Heart right ventricle (tissue), 16 donors: ENCODE results near the gene EHD1. TPM values are rescaled to one million over a fixed set of nuclear protein-coding genes. Genes with fewer than 3 reads are reported as not detected.
A peak's percentile ranks its signal among the peaks of the same experiment; 100 is the strongest.

Experiments used
- ATAC-seq, 8 donors: fragments of 200-7000 bp; cut with Tn5 transposase; one replicate each; pipeline ENCODE4 v1.9.1; 2020; ENCODE audit warnings: mild to moderate bottlenecking in 8 of 8, moderate library complexity in 8 of 8, moderate number of reproducible peaks in 1 of 8
- DNase-seq, 2 donors: peaks; one replicate each; pipeline ENCODE4 v3.0.0-alpha.2; 2020
- H3K27ac ChIP-seq, 10 donors: fragments of 200-600 bp; sonication (generic) in 2 of 10; one replicate each; pipeline versions ENCODE4 v1.5.0 to v1.8.0; 2020 to 2022; ENCODE audit warnings: mild to moderate bottlenecking in 3 of 10
- H3K27me3 ChIP-seq, 7 donors: fragments of 200-600 bp; one replicate each; pipeline ENCODE4 v1.8.0; 2021 to 2022; ENCODE audit warnings: mild to moderate bottlenecking in 2 of 7
- H3K36me3 ChIP-seq, 9 donors: fragments of 200-600 bp; sonication (generic) in 1 of 9; one replicate each; pipeline versions ENCODE4 v1.5.0 to v1.8.0; 2020 to 2022; ENCODE audit warnings: mild to moderate bottlenecking in 2 of 9
- H3K4me1 ChIP-seq, 9 donors: fragments of 200-600 bp; sonication (generic) in 1 of 9; one replicate each; pipeline versions ENCODE4 v1.5.0 to v1.8.0; 2020 to 2022; ENCODE audit warnings: mild to moderate bottlenecking in 4 of 9
- H3K4me3 ChIP-seq, 10 donors: fragments of 200-600 bp; sonication (generic) in 2 of 10; one replicate each; pipeline versions ENCODE4 v1.5.0 to v1.8.0; 2020 to 2022; ENCODE audit warnings: mild to moderate bottlenecking in 7 of 10, moderate library complexity in 2 of 10
- H3K9me3 ChIP-seq, 11 donors: fragments of 200-600 bp in 10 of 11; sonication (generic) in 2 of 11; one replicate each; pipeline versions ENCODE4 v1.5.0 to v1.8.0; 2013 to 2022; ENCODE audit warnings: mild to moderate bottlenecking in 2 of 11, control low read depth in 1 of 11, moderate library complexity in 1 of 11
- CTCF ChIP-seq, 9 donors: fragments of 200-600 bp; sonication (generic) in 2 of 9; IDR thresholded peaks; one replicate each; pipeline versions ENCODE4 v1.5.0 to v1.8.0; 2021 to 2022; ENCODE audit warnings: antibody characterized with exemption in 9 of 9, mild to moderate bottlenecking in 5 of 9, moderate library complexity in 1 of 9
- WGBS, 2 donors: extraction: QIAGEN DNeasy Blood & Tissue Kit; methylation state at CpG; one replicate each; pipeline ENCODE4 v1.1.7; 2013; ENCODE audit warnings: inconsistent platforms in 1 of 2; 5-methylcytosine and 5-hydroxymethylcytosine counted together
- intact Hi-C, 10 donors: fragments of 100-400 bp; cut with DNase I; formaldehyde crosslinking; loops; one replicate each; pipeline versions ENCODE4 v1.11.1 to v1.14.2; 2022
- polyA plus RNA-seq, 2 donors: library from polyadenylated mRNA; stranded (reverse); fragments of 200-250 nt; gene quantifications; one replicate each; pipeline ENCODE4 v1.2.3, GENCODE V29; 2013
- total RNA-seq, 10 donors: library from RNA; stranded (reverse); fragmentation: NEBNext Ultra II Directional in 3 of 10; extraction: Animal tissue kit (Norgen Biotek cat#: 25700) in 3 of 10; gene quantifications; one replicate each; pipeline versions ENCODE4 v1.2.1 to v1.2.4, GENCODE V29; 2021 to 2023
- donor health status: Arrhythmogenic right ventricular cardiomyopathy.
- donor health status: ischemic (EF 13 %, LVEDD 7.1; RV severe dilation, severe dysfunction).
- donor health status: healthy with polysubstance abuse.
- donor health status: DM: no; HTN: yes; CAD: no.
- donor health status: DM: no; HTN: no; CAD: no.
- donor health status: ischemic (EF 25% LVEDD 6.9; RV normal size, moderate dysfunction).
- donor health status: ischemic (EF 25% LVEDD 5.7; RV mildly dilated, moderate dysfunction).
- donor health status: healthy.
- donor health status: DM: yes; HTN: yes; CAD: no.
- donor health status: Ischemic cardiomyopathy.
- donor health status: ischemic (EF 35%, LVEDD 5.7; RV mildly dilated, moderate dysfunction).
- donor health status: nonischemic (EF 11% LVEDD 7.7; RV severe dilation, severe dysfunction).
- donor health status: DM: yes; HTN: yes; CAD: no.
- donor health status: PGD.
- donor health status: ischemic (EF 29% LVEDD 5.4; RV normal size, mild dysfunction).
- donor health status: nonischemic (EF 23%, LVEDD 6.1; RV moderate dilation, normal function).

Gene EHD1
- total and polyA plus RNA-seq, 12 donors = 26.0 to 73.1 (median 41.1) TPM

DNA sequence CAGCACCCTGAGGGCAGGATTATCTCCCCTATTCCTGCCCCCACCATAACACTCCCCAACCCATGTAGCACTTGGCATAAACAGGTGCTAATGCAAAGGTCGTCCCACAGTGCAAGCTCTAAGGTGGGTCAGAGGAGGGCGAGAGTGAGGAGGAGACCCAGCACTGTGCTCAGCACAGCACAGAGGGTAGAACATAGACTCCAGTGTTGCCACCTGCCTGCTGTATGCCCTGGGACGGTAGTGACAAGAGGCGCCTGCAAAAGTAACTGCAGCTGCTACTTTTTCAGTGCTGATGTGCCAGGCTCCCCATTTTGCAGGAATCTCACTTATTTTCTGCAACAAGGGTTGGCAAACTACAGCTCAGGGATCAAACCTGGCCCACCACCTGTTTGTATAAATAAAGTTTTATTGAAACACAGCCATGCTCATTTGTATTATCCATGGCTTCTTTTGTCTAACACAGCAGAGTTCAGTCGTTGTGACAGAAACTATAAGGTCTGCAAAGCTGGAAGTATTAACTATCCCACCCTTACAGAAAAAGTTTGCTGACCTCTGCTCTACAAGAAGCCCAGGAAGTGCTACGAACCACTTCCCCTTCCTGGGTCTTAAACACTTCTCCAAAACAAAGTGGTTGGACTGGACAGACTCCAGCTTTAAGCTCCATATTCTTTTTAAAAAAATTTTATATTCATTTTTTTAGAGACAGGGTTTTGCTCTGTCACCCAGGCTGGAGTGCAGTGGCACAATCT, 17.0 kb downstream of the EHD1 start:
- Histone ChIP-seq H3K4me3 (peak overlapping the region in 1 of 10 donors; percentile 9), H3K4me1 (peaks cover 55 to 100% (median 93%) of the 10 kb centered on the region in 9 donors), H3K27ac (peak overlapping the region in 8 of 10 donors; percentile 26 to 96 (median 94)), H3K9me3 (no peaks in the 10 kb centered on the region), H3K36me3 (peaks cover 0 to 42% (median 11%) of the 10 kb centered on the region in 9 donors), H3K27me3 (no peaks in the 10 kb centered on the region)
- no peak for TF ChIP-seq CTCF (IDR thresholded peaks at IDR 0.05)
- no peak for ATAC-seq
- intact Hi-C loops = no loop called here
- no peak for DNase-seq
- 83 to 87% methylated on average over 6 of the region's 6 CpGs for WGBS, 2 donors

- peaks cover 0 to 55% (median 11%) of the 10 kb centered on the region in 9 donors for H3K36me3 ChIP-seq
- no peaks in the 10 kb centered on the region for H3K27me3 ChIP-seq
- H3K4me3 ChIP-seq = peak overlapping the region in 2 of 10 donors; percentile 5 to 27
- 92 to 93% methylated on average over 33 of the region's 33 CpGs for WGBS, 2 donors
- intact Hi-C loops = no loop called here
- no peaks in the 10 kb centered on the region for H3K9me3 ChIP-seq
- H3K4me1 ChIP-seq = peaks cover 61 to 100% (median 93%) of the 10 kb centered on the region in 9 donors
- no peak for DNase-seq
- peak overlapping the region; percentile 70 to 96 (median 87) for H3K27ac ChIP-seq
- no peak for ATAC-seq
- TF ChIP-seq CTCF (IDR thresholded peaks at IDR 0.05) = no peak
These were observed 18.6 kb downstream of the EHD1 start for GRCh38 chr11:64859542-64860414.

DNA sequence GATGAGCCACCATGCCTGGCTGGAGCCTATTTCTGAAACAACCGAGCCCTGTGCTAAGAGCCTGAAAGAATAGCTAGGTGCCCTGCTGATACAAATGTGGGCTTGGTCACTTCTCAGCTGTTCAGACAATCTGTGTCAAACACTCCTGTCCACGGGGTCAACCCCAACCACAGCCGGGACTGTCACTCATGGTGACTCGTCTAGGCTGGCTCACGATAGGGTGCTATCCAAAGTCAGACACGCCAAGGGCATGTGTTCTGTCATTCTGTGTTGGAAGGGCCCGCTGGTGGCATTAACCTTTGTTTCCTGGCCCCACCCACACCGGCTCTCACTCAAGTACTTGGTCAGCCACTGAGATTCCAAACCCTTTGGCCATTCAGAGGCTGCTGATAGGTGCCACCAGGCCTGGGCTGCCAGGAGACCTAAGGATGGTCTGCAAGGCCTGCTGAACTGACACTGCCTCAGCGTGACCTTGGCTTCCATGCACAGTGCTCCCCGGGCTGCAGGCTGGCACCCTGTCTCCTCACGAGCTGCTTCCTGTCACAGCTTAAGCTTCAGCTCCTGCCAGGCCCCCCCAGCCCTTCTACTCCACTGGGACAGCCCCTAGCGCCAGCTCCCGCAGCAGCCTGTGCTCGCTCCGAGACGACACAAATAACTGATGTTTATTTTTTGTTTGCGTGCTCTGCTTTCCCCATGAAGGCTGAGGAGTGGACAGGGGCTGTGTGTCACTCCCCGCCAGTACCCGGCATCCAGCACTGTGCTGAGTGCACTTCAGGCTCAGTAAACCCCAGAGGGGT, 19.8 kb downstream of the EHD1 start:
- Histone ChIP-seq H3K4me1 (peaks cover 61 to 100% (median 93%) of the 10 kb centered on the region in 9 donors), H3K4me3 (peak overlapping the region in 2 of 10 donors; percentile 5 to 27), H3K9me3 (no peaks in the 10 kb centered on the region), H3K27me3 (no peaks in the 10 kb centered on the region), H3K36me3 (peaks cover 0 to 66% (median 15%) of the 10 kb centered on the region in 9 donors), H3K27ac (peak overlapping the region; percentile 70 to 96 (median 87))
- intact Hi-C loops = no loop called here
- DNase-seq (peak; percentile 65 to 76), ATAC-seq (peak; percentile 21 to 78 (median 53))
- TF ChIP-seq CTCF (IDR thresholded peaks at IDR 0.05) = no peak
- 48 to 53% methylated on average over 19 of the region's 19 CpGs for WGBS, 2 donors

DNA sequence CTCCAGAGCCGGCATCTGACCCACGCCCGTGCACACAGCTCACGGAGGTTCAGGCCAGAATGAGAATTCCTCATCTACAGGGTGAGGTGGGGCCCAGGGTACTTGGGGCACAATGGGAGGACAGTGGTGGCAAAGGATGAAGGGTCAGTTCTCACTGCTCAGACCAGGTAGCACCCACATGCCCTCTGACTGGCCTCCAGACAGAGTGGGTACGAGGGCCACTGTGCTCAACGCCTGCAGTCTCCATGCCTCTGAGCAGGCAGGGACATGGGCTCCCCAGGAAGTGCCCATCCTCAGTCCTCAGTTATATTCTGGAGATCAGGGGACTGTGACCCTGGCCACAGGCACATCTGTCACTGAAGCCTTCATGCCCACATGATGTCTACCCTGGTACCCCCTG, 20.9 kb downstream of the EHD1 start:
- no peak for TF ChIP-seq CTCF (IDR thresholded peaks at IDR 0.05)
- Histone ChIP-seq H3K27ac (peak overlapping the region in 9 of 10 donors; percentile 81 to 96 (median 90)), H3K27me3 (no peaks in the 10 kb centered on the region), H3K36me3 (peaks cover 0 to 78% (median 16%) of the 10 kb centered on the region in 9 donors), H3K4me3 (no peak overlapping the region), H3K9me3 (no peaks in the 10 kb centered on the region), H3K4me1 (peaks cover 52 to 100% (median 93%) of the 10 kb centered on the region in 9 donors)
- intact Hi-C loops = no loop called here
- ATAC-seq (no peak), DNase-seq (no peak)
- 86 to 99% methylated on average over 6 of the region's 6 CpGs for WGBS, 2 donors
